T47D (cell line): Measurements from ENCODE around the gene ZBTB43.
"Not testable (repeated sequence)": the region's sequence is repeated elsewhere in the genome, so short reads cannot be mapped to it uniquely, and the experiment has no call there.

Experiments
- DNase-seq, 2 experiments: peaks; one replicate each; pipeline versions ENCODE4 v3.0.0 to v3.0.0-alpha.2; 2011 to 2012; ENCODE audit warnings: low read depth in 1 of 2, low spot score in 1 of 2
- JUND ChIP-seq: IDR thresholded peaks from 2 replicates; pipeline ENCODE4 v1.6.1; 2012; ENCODE audit warnings: low read depth
- in situ Hi-C: cut with HindIII; loops from 2 replicates; pipeline ENCODE4 v1.10.0; 2016; ENCODE audit warnings: low sequenced_read_pairs, low pct_unique_long_range_greater_than_20kb

The ZBTB43 gene

GRCh38 chr9:126781186-126782052 is 23.4 kb upstream of the ZBTB43 start:
- in situ Hi-C loops, result no loop called here
- TF ChIP-seq JUND, result no peak
- DNase-seq, result peak; percentile 69 to 90

GRCh38 chr9:126782053-126782388 is 22.8 kb upstream of the ZBTB43 start:
- DNase-seq, result no peak
- TF ChIP-seq JUND, result no peak
- in situ Hi-C loops, result no loop called here

- no peak for TF ChIP-seq JUND
- no peak for DNase-seq
- in situ Hi-C loops, result no loop called here
Observed at GRCh38 chr9:126783949-126784348, 20.9 kb upstream of the ZBTB43 start.

- in situ Hi-C loops, result no loop called here
- TF ChIP-seq JUND, result no peak
- no peak for DNase-seq
Observed at GRCh38 chr9:126784401-126784800, 20.4 kb upstream of the ZBTB43 start.

- DNase-seq, in situ Hi-C loops: not testable (repeated sequence)
Observed at GRCh38 chr9:126784841-126785240, 20.0 kb upstream of the ZBTB43 start.

- no peak for DNase-seq
- in situ Hi-C loops, result no loop called here
- no peak for TF ChIP-seq JUND
Observed at GRCh38 chr9:126788046-126788445, 16.8 kb upstream of the ZBTB43 start.

GRCh38 chr9:126788634-126789349 is 16.0 kb upstream of the ZBTB43 start:
- TF ChIP-seq JUND, result no peak
- in situ Hi-C loops, result no loop called here
- peak in 1 of 2 experiments; percentile 47 for DNase-seq

GRCh38 chr9:126790561-126790960 is 14.3 kb upstream of the ZBTB43 start:
- in situ Hi-C loops, result no loop called here
- no peak for DNase-seq
- no peak for TF ChIP-seq JUND

- in situ Hi-C loops, result no loop called here
- TF ChIP-seq JUND, result no peak
- peak in 1 of 2 experiments; percentile 87 for DNase-seq
Observed at GRCh38 chr9:126791406-126792230, 13.2 kb upstream of the ZBTB43 start.

GRCh38 chr9:126793686-126794417 is 11.0 kb upstream of the ZBTB43 start:
- in situ Hi-C loops, result no loop called here
- no peak for TF ChIP-seq JUND
- DNase-seq, result no peak

GRCh38 chr9:126794441-126794840 is 10.4 kb upstream of the ZBTB43 start:
- no peak for TF ChIP-seq JUND
- in situ Hi-C loops, result no loop called here
- DNase-seq, result no peak

- in situ Hi-C loops, result no loop called here
- DNase-seq, result no peak
- TF ChIP-seq JUND, result no peak
Observed at GRCh38 chr9:126796758-126797157, 8.1 kb upstream of the ZBTB43 start.
